Measurements from ENCODE around the gene BAHCC1. TPM values are rescaled to one million over a fixed set of nuclear protein-coding genes. Genes with fewer than 3 reads are reported as not detected.

The BAHCC1 gene
- total RNA-seq, 1 experiment from 2014 or later = 0.17 TPM

- intact Hi-C loops (cut with micrococcal nuclease; ENCODE audit: unreplicated experiment) = no loop called here
- BruUV-seq (replicated peaks) = no TSS peak
- no peak for DNase-seq
- Mint-ChIP-seq H3K27me3 (ENCODE audit: unreplicated experiment) (peaks cover 42% of the 10 kb centered on the region), H3K36me3 (ENCODE audit: insufficient read depth, unreplicated experiment) (no peaks in the 10 kb centered on the region), H3K9me3 (ENCODE audit: low read depth, unreplicated experiment) (no peaks in the 10 kb centered on the region), H3K4me3 (ENCODE audit: low read depth, unreplicated experiment) (no peak overlapping the region), H3K4me1 (ENCODE audit: low read depth, unreplicated experiment) (no peaks in the 10 kb centered on the region), H3K27ac (ENCODE audit: unreplicated experiment) (no peak overlapping the region)
- TF ChIP-seq CTCF (IDR thresholded peaks at IDR 0.05; ENCODE audit: unreplicated experiment) = no peak
- CTCF ChIA-PET = interaction anchor here (0.6 kb wide), 1 partner anchor 43 kb away, joined by 3 read pairs; no protein-coding TSS in a partner anchor
Observed at GRCh38 chr17:81457917-81458555, 62.8 kb downstream of the BAHCC1 start.

GRCh38 chr17:81458628-81459027, 63.4 kb downstream of the BAHCC1 start:
- no peak overlapping the region for H3K4me3 Mint-ChIP-seq (ENCODE audit: low read depth, unreplicated experiment)
- H3K27ac Mint-ChIP-seq (ENCODE audit: unreplicated experiment) = no peak overlapping the region
- BruUV-seq (replicated peaks) = no TSS peak
- TF ChIP-seq CTCF (IDR thresholded peaks at IDR 0.05; ENCODE audit: unreplicated experiment) = no peak
- H3K4me1 Mint-ChIP-seq (ENCODE audit: low read depth, unreplicated experiment) = no peaks in the 10 kb centered on the region
- H3K36me3 Mint-ChIP-seq (ENCODE audit: insufficient read depth, unreplicated experiment) = no peaks in the 10 kb centered on the region
- peaks cover 42% of the 10 kb centered on the region for H3K27me3 Mint-ChIP-seq (ENCODE audit: unreplicated experiment)
- intact Hi-C loops (cut with micrococcal nuclease; ENCODE audit: unreplicated experiment) = no loop called here
- DNase-seq = no peak
- H3K9me3 Mint-ChIP-seq (ENCODE audit: low read depth, unreplicated experiment) = no peaks in the 10 kb centered on the region
- CTCF ChIA-PET = interaction anchor here (0.6 kb wide), 1 partner anchor 43 kb away, joined by 3 read pairs; no protein-coding TSS in a partner anchor

GRCh38 chr17:81459224-81459623, 64.0 kb downstream of the BAHCC1 start:
- intact Hi-C loops (cut with micrococcal nuclease; ENCODE audit: unreplicated experiment) = no loop called here
- BruUV-seq (replicated peaks) = no TSS peak
- H3K4me1 Mint-ChIP-seq (ENCODE audit: low read depth, unreplicated experiment) = peaks cover 3% of the 10 kb centered on the region
- TF ChIP-seq CTCF (IDR thresholded peaks at IDR 0.05; ENCODE audit: unreplicated experiment) = no peak
- peaks cover 3% of the 10 kb centered on the region for H3K36me3 Mint-ChIP-seq (ENCODE audit: insufficient read depth, unreplicated experiment)
- peaks cover 44% of the 10 kb centered on the region for H3K27me3 Mint-ChIP-seq (ENCODE audit: unreplicated experiment)
- no peak overlapping the region for H3K4me3 Mint-ChIP-seq (ENCODE audit: low read depth, unreplicated experiment)
- H3K9me3 Mint-ChIP-seq (ENCODE audit: low read depth, unreplicated experiment) = no peaks in the 10 kb centered on the region
- CTCF ChIA-PET = interaction anchor here (0.6 to 0.9 kb wide), 2 partner anchors 11 to 220 kb away, joined by 3 to 4 read pairs; partner anchors contain the start of genes NDUFAF8 and TEPSIN
- H3K27ac Mint-ChIP-seq (ENCODE audit: unreplicated experiment) = no peak overlapping the region
- DNase-seq = no peak

- peaks cover 9% of the 10 kb centered on the region for H3K4me1 Mint-ChIP-seq (ENCODE audit: low read depth, unreplicated experiment)
- BruUV-seq (replicated peaks) = no TSS peak
- intact Hi-C loops (cut with micrococcal nuclease; ENCODE audit: unreplicated experiment) = no loop called here
- peaks cover 5% of the 10 kb centered on the region for H3K36me3 Mint-ChIP-seq (ENCODE audit: insufficient read depth, unreplicated experiment)
- H3K27me3 Mint-ChIP-seq (ENCODE audit: unreplicated experiment) = peaks cover 38% of the 10 kb centered on the region
- DNase-seq = no peak
- no peak for TF ChIP-seq CTCF (IDR thresholded peaks at IDR 0.05; ENCODE audit: unreplicated experiment)
- no peak overlapping the region for H3K4me3 Mint-ChIP-seq (ENCODE audit: low read depth, unreplicated experiment)
- H3K9me3 Mint-ChIP-seq (ENCODE audit: low read depth, unreplicated experiment) = no peaks in the 10 kb centered on the region
- CTCF ChIA-PET = interaction anchor here (0.6 to 1.2 kb wide), 3 partner anchors 12 to 221 kb away, joined by 3 to 4 read pairs (median 3); partner anchors contain the start of genes NDUFAF8 and TEPSIN
- H3K27ac Mint-ChIP-seq (ENCODE audit: unreplicated experiment) = no peak overlapping the region
Observed at GRCh38 chr17:81459864-81460263, 64.6 kb downstream of the BAHCC1 start.

Measured in Calu3 (cell line).